IPS-18a (cell line): ENCODE data around the gene TC2N.
"Not testable (repeated sequence)": the region's sequence is repeated elsewhere in the genome, so short reads cannot be mapped to it uniquely, and the experiment has no call there.

ENCODE experiments used
- H3K27ac ChIP-seq: one replicate; pipeline ENCODE4 v1.5.1; 2013; ENCODE audit warnings: low read length
- H3K27me3 ChIP-seq: one replicate; pipeline ENCODE4 v1.6.1; 2013; ENCODE audit warnings: mild to moderate bottlenecking, low read length; ENCODE audit not compliant: control insufficient read depth, insufficient read depth
- H3K36me3 ChIP-seq: one replicate; pipeline ENCODE4 v1.6.1; 2013; ENCODE audit warnings: low read depth, low read length; ENCODE audit not compliant: control insufficient read depth
- H3K4me1 ChIP-seq: one replicate; pipeline ENCODE4 v1.6.1; 2013; ENCODE audit warnings: low read depth, low read length; ENCODE audit not compliant: control insufficient read depth
- H3K4me3 ChIP-seq: one replicate; pipeline ENCODE4 v1.5.1; 2013; ENCODE audit warnings: low read length
- H3K9ac ChIP-seq: one replicate; pipeline ENCODE4 v1.6.1; 2013; ENCODE audit warnings: mild to moderate bottlenecking, low read length, moderate library complexity
- H3K9me3 ChIP-seq: one replicate; pipeline ENCODE4 v1.6.1; 2013; ENCODE audit warnings: low read depth, low read length; ENCODE audit not compliant: control insufficient read depth

Gene TC2N

DNA sequence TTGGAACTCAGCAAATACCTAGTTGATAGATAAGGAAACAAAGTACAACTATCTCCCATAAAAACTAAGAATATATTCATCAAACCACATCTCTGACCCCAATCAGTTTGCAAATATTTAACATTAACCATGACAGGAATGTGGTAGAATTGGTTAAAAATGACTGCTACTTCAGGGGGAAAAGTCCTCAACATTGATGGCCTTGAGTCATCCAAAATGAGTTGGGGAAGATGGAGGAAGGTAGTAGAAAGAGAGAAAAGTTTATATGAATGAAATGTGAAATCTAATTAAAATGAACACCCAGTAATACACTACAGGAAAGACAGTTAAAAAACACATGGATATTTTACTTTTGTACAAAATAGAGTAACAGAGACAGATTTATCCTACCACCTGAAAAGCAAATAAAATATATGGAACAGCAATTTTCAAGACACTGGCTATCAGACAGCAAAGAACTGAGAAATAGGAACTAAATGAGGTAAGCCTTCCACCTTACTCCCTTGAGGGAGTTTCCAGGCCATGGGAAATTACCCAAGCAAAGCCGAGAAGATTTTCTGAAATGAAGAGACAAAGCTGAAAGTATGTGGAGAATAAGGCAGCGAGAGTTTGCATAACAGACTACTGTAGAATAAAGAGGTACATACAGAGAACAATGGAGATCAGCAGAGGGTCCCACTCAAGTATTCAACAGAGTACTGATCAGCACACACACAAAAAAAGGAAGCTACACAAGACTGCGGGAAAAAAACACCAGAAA lies 49.6 kb downstream of the TC2N start:
- H3K4me3 ChIP-seq, result peak overlapping the region; percentile 26
- H3K27me3 ChIP-seq, result no peaks in the 10 kb centered on the region

DNA sequence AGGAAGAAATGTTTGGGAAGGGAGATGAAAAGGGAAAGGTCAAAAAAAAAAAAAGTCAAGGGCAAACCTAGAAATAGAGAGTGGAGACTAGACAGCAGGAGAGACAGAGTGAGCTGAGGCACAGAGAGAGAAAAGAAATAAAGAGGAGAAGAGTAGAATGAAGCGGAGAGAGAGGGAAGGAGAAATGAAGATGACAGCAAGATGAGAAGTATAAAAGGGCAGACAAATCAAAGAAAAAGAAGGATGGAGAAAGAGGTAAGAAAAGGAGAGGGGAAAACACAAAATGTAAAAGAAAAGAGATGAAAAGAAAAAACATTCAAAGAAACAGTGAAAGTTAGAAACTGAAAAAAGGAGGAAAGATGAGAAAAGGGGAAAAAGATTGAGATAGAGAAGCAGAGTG lies 53.0 kb downstream of the TC2N start:
- Histone ChIP-seq H3K9ac (no peak overlapping the region), H3K36me3 (peaks cover 4% of the 10 kb centered on the region), H3K9me3 (peaks cover 5% of the 10 kb centered on the region), H3K27me3 (no peaks in the 10 kb centered on the region), H3K4me1 (peaks cover 14% of the 10 kb centered on the region), H3K27ac (no peak overlapping the region), H3K4me3 (no peak overlapping the region)

More for the DNA sequence above, 49.6 kb downstream of the TC2N start:
- H3K27ac ChIP-seq, result peak overlapping the region; percentile 27
- H3K9ac ChIP-seq, result peak overlapping the region; percentile 43
- peaks cover 7% of the 10 kb centered on the region for H3K9me3 ChIP-seq
- peaks cover 14% of the 10 kb centered on the region for H3K4me1 ChIP-seq
- no peaks in the 10 kb centered on the region for H3K36me3 ChIP-seq

DNA sequence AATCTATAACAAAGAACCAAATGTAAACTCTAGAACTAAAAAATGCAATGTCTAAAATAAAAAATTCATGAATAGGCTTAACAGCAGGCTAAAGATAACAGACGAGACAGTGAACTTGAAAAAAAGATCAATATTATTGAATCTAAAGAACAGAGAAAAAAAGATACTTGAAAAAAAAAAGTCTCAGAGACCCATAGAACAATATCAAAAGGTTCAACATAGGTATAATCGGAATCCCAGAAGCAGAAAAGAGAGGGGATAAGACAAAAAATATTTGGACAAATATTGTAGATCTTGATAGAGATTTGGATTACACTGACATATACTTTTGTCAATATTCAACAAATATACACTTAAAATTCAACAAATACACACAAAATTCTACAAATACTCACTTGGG lies 56.6 kb downstream of the TC2N start:
- Histone ChIP-seq H3K27ac (no peak overlapping the region), H3K4me1 (no peaks in the 10 kb centered on the region), H3K27me3 (no peaks in the 10 kb centered on the region), H3K9ac (no peak overlapping the region), H3K36me3 (peaks cover 4% of the 10 kb centered on the region), H3K4me3 (no peak overlapping the region), H3K9me3 (peaks cover 21% of the 10 kb centered on the region)

DNA sequence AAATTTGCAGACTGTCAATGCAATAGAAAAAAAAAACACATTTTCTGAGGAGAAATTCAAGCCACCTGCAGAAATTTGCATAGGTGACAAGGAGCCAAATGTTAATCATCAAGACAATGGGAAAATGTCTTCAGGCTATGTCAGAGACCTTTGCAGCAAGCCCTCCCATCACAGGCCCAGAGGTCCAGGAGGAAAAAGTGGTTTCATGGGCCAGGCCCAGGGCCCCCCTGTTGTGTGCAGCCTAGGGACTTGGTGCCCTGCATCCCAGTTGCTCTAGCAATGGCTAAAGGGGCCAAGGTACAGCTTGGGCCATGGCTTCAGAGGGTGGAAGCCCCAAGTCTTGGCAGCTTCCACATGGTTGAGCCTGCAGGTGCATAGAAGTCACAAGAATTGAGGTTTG lies 60.6 kb downstream of the TC2N start:
- Histone ChIP-seq H3K9ac (no peak overlapping the region), H3K4me3 (no peak overlapping the region), H3K4me1 (no peaks in the 10 kb centered on the region), H3K27ac (no peak overlapping the region), H3K36me3 (peaks cover 2% of the 10 kb centered on the region), H3K27me3 (no peaks in the 10 kb centered on the region), H3K9me3 (peaks cover 22% of the 10 kb centered on the region)

DNA sequence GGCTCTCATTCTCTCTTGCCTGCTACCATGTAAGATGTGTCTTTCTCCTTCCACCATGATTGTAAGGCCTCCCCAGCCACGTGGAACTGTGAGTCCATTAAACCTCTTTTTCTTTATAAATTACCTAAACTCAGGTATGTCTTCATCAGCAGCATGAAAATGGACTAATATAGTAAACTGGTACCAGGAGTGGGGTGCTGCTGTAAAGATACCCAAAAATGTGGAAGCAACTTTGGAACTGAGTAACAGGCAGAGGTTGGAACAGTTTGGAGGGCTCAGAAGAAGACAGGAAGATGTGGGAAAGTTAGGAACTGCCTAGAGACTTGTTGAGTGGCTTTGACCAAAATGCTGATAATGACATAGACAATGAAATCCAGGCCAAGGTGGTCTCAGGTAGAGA lies 61.2 kb downstream of the TC2N start:
- not testable (repeated sequence) for H3K4me3 ChIP-seq, H3K36me3 ChIP-seq, H3K27ac ChIP-seq, H3K4me1 ChIP-seq, H3K9ac ChIP-seq, H3K27me3 ChIP-seq
- peaks cover 22% of the 10 kb centered on the region for H3K9me3 ChIP-seq

DNA sequence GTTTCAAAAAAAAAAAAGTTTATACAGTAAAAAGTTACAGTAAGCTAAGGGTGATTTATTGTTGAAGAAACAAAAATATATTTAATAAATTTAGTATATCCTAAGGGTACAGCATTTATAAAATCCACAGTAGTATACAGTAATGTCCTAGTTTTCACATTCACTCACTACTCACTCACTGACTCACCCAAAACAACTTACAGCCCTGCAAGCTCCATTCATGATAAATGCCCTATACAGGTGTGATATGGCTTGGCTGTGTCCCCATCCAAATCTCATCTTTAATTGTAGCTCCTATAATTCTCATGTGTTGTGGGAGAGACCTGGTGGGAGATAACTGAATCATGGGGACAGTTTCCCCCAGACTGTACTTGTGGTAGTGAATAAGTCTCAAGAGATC lies 61.7 kb downstream of the TC2N start:
- Histone ChIP-seq H3K27me3 (no peaks in the 10 kb centered on the region), H3K9ac (no peak overlapping the region), H3K9me3 (peaks cover 19% of the 10 kb centered on the region), H3K36me3 (no peaks in the 10 kb centered on the region), H3K4me1 (no peaks in the 10 kb centered on the region), H3K27ac (no peak overlapping the region), H3K4me3 (no peak overlapping the region)

DNA sequence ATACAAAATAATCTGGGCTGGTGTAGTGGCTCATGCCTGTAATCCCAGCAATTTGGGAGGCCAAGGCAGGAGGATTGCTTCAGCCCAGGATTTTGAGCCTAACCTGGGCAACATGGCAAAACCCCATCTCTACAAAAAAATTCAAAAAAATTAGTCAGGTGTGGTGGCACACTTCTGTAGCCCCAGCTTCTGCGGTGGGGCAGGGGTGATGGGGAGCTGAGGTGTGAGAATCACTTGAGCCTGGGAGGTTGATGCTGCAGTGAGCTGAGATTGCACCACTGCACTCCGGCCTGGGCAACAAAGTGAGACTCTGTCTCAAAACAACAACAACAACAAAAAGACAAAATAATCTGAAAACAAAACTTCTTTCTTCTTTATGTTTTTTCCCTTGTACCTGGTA lies 66.0 kb downstream of the TC2N start:
- H3K4me1 ChIP-seq, result peaks cover 6% of the 10 kb centered on the region
- no peak overlapping the region for H3K27ac ChIP-seq
- H3K27me3 ChIP-seq, result no peaks in the 10 kb centered on the region
- no peak overlapping the region for H3K4me3 ChIP-seq
- H3K9me3 ChIP-seq, result peaks cover 7% of the 10 kb centered on the region
- H3K36me3 ChIP-seq, result no peaks in the 10 kb centered on the region
- H3K9ac ChIP-seq, result no peak overlapping the region

DNA sequence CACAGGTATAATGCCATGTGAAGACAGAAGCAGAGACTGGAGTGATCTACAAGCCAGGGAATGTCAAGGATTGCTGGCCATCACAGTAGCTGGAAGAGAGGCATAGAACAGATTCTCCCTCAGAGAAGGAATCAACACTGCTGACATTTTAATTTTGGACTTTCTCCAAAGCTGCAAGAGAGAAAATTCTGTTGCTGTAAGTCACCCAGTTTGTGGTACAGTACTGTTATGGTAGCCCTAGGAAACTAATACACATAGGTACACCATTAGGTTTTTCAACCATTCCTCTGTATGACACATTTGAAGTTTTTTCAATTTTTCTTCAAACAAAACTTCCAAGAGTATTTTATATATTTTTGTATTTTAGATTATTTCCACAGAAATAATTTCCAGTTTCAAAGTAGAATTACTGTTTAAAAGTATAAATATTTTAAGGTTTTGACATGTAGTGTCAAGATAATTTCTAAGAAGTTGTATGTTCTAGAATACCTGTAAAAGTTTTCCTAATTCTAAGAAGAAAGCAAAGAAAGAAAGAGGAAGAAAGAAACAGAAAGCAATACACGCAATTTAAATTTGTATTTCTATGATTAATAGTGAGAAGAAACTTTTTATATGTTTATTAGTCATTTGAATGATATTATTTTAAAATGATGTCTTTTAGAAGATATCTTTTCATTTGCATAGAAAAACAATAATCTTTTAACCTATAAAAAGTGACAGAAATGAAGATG lies 70.6 kb downstream of the TC2N start:
- Histone ChIP-seq H3K27me3 (no peaks in the 10 kb centered on the region), H3K4me1 (peaks cover 6% of the 10 kb centered on the region), H3K27ac (no peak overlapping the region), H3K4me3 (no peak overlapping the region), H3K36me3 (no peaks in the 10 kb centered on the region), H3K9ac (no peak overlapping the region), H3K9me3 (no peaks in the 10 kb centered on the region)

DNA sequence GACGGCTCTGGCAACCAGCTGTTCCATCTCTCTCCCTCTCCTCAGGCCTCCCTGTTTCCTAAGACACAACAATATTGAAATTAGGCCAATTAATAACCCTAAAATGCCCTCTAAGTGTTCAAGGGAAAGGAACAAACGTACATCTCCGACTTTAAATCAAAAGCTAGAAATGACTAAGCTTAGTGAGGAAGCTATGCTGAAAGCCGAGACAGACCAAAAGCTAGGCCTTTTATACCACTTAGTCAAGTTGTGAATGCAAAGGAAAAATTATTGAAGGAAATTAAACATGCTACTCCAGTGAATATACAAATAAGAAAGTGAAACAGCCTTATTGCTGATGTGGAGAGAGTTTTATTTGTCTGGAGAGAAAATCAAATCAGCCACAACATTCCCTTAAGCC lies 73.6 kb downstream of the TC2N start:
- Histone ChIP-seq H3K27ac (no peak overlapping the region), H3K9me3 (no peaks in the 10 kb centered on the region), H3K4me3 (no peak overlapping the region), H3K27me3 (no peaks in the 10 kb centered on the region), H3K9ac (no peak overlapping the region), H3K36me3 (no peaks in the 10 kb centered on the region), H3K4me1 (peaks cover 6% of the 10 kb centered on the region)

DNA sequence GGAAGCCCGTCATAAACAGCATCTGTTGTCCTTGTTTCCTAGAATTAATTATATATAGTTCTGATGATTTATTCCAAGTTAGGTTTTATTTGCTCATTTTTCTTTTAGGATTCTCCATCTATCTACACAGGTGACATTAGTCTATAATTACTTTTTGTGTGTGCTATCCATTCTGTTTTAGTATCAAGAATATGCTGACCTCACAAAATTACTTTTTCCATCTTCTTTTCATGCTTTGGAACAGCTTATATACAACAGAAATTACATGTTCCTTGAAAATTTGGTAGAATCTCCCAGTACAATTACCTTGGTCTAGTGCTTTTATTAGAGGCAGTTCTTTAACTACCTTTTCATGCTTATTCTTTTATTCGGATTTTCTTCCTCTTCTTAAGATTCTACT lies 81.1 kb downstream of the TC2N start:
- no peak overlapping the region for H3K4me3 ChIP-seq

DNA sequence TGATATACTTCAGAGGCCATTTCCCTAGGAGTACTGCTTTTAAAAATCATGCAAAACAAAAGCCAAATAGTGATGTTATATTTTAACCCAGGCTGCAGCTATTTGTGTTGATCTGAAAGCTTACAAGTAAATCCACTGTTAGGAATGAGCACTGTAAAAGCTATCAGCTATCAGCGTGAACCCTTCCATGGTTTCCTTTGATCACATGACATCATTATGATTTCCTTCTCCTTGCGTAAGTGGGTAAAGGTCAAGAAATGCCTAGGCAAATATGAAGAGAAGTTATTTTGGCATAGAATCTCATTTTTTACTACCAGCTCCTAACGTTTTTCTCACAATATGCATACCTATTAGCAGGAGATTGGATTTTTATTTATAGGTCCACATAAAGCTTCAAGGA lies 86.9 kb downstream of the TC2N start:
- Histone ChIP-seq H3K36me3 (no peaks in the 10 kb centered on the region), H3K4me1 (no peaks in the 10 kb centered on the region), H3K9ac (no peak overlapping the region), H3K9me3 (no peaks in the 10 kb centered on the region), H3K27me3 (no peaks in the 10 kb centered on the region), H3K4me3 (no peak overlapping the region), H3K27ac (no peak overlapping the region)

More for the DNA sequence above, 81.1 kb downstream of the TC2N start:
- no peak overlapping the region for H3K27ac ChIP-seq
- no peaks in the 10 kb centered on the region for H3K27me3 ChIP-seq
- H3K36me3 ChIP-seq, result no peaks in the 10 kb centered on the region
- no peak overlapping the region for H3K9ac ChIP-seq
- H3K4me1 ChIP-seq, result no peaks in the 10 kb centered on the region
- H3K9me3 ChIP-seq, result no peaks in the 10 kb centered on the region

DNA sequence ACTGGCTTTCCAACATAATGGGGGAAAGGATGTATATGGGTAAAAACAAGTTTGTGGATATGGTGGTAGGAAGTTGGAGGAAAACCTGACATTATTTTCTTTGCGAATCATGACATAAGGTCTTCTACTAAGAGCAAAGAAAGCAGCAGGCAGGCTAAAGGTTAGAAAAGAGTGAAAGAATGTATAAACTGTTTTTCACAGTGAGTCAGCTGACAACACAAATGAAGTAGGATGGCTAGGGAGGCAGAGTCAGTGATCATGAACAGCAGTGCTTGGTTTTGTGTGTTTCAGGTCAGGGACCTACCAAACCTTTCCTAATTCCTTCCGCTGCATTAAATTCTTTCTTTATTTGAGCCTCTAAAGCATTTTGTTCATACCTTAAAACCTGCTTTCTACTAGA lies 89.1 kb downstream of the TC2N start:
- no peaks in the 10 kb centered on the region for H3K27me3 ChIP-seq
- H3K9me3 ChIP-seq, result no peaks in the 10 kb centered on the region
- no peak overlapping the region for H3K27ac ChIP-seq
- no peak overlapping the region for H3K9ac ChIP-seq
- no peak overlapping the region for H3K4me3 ChIP-seq
- no peaks in the 10 kb centered on the region for H3K4me1 ChIP-seq
- H3K36me3 ChIP-seq, result no peaks in the 10 kb centered on the region
